ENCODE results near the gene RPS18. TPM values are rescaled to one million over a fixed set of nuclear protein-coding genes. Genes with fewer than 3 reads are reported as not detected.

The RPS18 gene
- total and polyA plus RNA-seq, 2 of the 13 experiments (the other 11 are each of a cell fraction or from before 2014, with no cell fraction given) = 3,896 to 5,806 TPM

GRCh38 chr6:33248932-33249731, 22.7 kb upstream of the RPS18 start (continued):
- TF ChIP-seq E2F1 (CRISPR knock-in tag; IDR thresholded peaks at IDR 0.05) (no peak; the same call in 1 of the 2 replicates), ZNF740 (CRISPR knock-in tag; IDR thresholded peaks at IDR 0.05) (no peak), CTCF (CRISPR knock-in tag; IDR thresholded peaks at IDR 0.05) (peak; percentile 74), MBD4 (IDR thresholded peaks at IDR 0.05; ENCODE audit: borderline replicate concordance, low read length) (no peak), ZBTB38 (CRISPR knock-in tag; IDR thresholded peaks at IDR 0.05) (peak; percentile 48; the same call in 1 of the 2 replicates), AFF4 (CRISPR knock-in tag; IDR thresholded peaks at IDR 0.05) (no peak), NFIB (CRISPR knock-in tag; IDR thresholded peaks at IDR 0.05; ENCODE audit: borderline replicate concordance) (no peak), ZNF362 (CRISPR knock-in tag; IDR thresholded peaks at IDR 0.05; ENCODE audit: borderline replicate concordance) (no peak), ZNF510 (CRISPR knock-in tag; IDR thresholded peaks at IDR 0.05; ENCODE audit: low read depth) (peak; percentile 76; the same call in 1 of the 2 replicates), POLR2A (IDR thresholded peaks at IDR 0.05; ENCODE audit: insufficient read depth in 1 of 2, low read depth in 2 of 2, low read length in 2 of 2) (peak; percentile 90 to 91), ZNF549 (CRISPR knock-in tag; IDR thresholded peaks at IDR 0.05) (no peak), ELF3 (CRISPR knock-in tag; IDR thresholded peaks at IDR 0.05) (no peak; the same call in 1 of the 2 replicates), ZBTB4 (CRISPR knock-in tag; IDR thresholded peaks at IDR 0.05; ENCODE audit: borderline replicate concordance) (no peak), CHCHD3 (CRISPR knock-in tag; IDR thresholded peaks at IDR 0.05) (no peak), ZBTB7A (CRISPR knock-in tag; IDR thresholded peaks at IDR 0.05) (no peak), ZFP1 (CRISPR knock-in tag; IDR thresholded peaks at IDR 0.05) (no peak), TCF7L2 (IDR thresholded peaks at IDR 0.05; ENCODE audit: low read depth, low read length) (no peak), KDM5B (CRISPR knock-in tag; IDR thresholded peaks at IDR 0.05; ENCODE audit: borderline replicate concordance) (no peak; the same call in 1 of the 2 replicates)

Data from HepG2 (cell line).